Esophagus squamous epithelium (tissue), 5 donors: Measurements from ENCODE around the gene INTS7. TPM values are rescaled to one million over a fixed set of nuclear protein-coding genes. Genes with fewer than 3 reads are reported as not detected.
A peak's percentile ranks its signal among the peaks of the same experiment; 100 is the strongest.

Source experiments
- DNase-seq: peaks from one replicate; lab custom pipeline; 2025; lab: John Stamatoyannopoulos, UW
- H3K27ac ChIP-seq, 4 donors: fragments of 200-600 bp; sonication (generic); one replicate each; pipeline ENCODE4 v1.5.1; 2016 to 2019; ENCODE audit warnings: mild to moderate bottlenecking in 1 of 4
- H3K27me3 ChIP-seq, 4 donors: fragments of 200-600 bp; sonication (generic); 1 replicate in 3 of 4; 2 replicates in 1 of 4; pipeline versions ENCODE4 v1.5.1 to v1.6.0; 2017 to 2021; ENCODE audit warnings: antibody characterized with exemption in 1 of 4
- H3K36me3 ChIP-seq, 3 donors: fragments of 200-600 bp; sonication (generic); one replicate each; pipeline ENCODE4 v1.5.1; 2016 to 2019
- H3K4me1 ChIP-seq, 3 donors: fragments of 200-600 bp; sonication (generic); one replicate each; pipeline ENCODE4 v1.5.1; 2017 to 2019
- H3K4me3 ChIP-seq, 4 donors: fragments of 200-600 bp; sonication (generic); 1 replicate in 3 of 4; 2 replicates in 1 of 4; pipeline ENCODE4 v1.5.1; 2016 to 2019; ENCODE audit warnings: mild to moderate bottlenecking in 2 of 4, moderate library complexity in 1 of 4
- H3K9me3 ChIP-seq, 3 donors: fragments of 200-600 bp; sonication (generic); one replicate each; pipeline ENCODE4 v1.5.1; 2016 to 2019
- POLR2A ChIP-seq, 4 donors: fragments of 450-650 bp; IDR thresholded peaks; one replicate each; pipeline ENCODE4 v1.6.1; 2017; ENCODE audit warnings: antibody characterized with exemption in 4 of 4, mild to moderate bottlenecking in 4 of 4, moderate library complexity in 3 of 4
- WGBS, 2 donors: methylation state at CpG; one replicate each; pipeline ENCODE4 v1.1.5; 2018; 5-methylcytosine and 5-hydroxymethylcytosine counted together
- intact Hi-C: fragments of 100-400 bp; cut with DNase I; formaldehyde crosslinking; loops from one replicate; pipeline ENCODE4 v1.15.0; 2022
- total RNA-seq, 4 donors: library from RNA; depleted of rRNA; stranded (reverse); fragments of >200 nt; gene quantifications; one replicate each; pipeline ENCODE4 v1.1.0, GENCODE V29; 2016
- TF ChIP-seq, protein P1 (sequence below), 6 experiments: fragments of 450-650 bp in 4 of 6; fragments of 200-600 bp in 2 of 6; sonication (generic) in 2 of 6; IDR thresholded peaks; one replicate each; pipeline ENCODE4 v1.5.1; 2016 to 2019; ENCODE audit warnings: antibody characterized with exemption in 6 of 6, mild to moderate bottlenecking in 4 of 6, moderate library complexity in 4 of 6
- donor health status: DM: yes; HTN: yes; CAD: no.

The INTS7 gene
- total RNA-seq, 4 donors from 2014 or later = 13.8 to 20.7 (median 14.4) TPM

DNA sequence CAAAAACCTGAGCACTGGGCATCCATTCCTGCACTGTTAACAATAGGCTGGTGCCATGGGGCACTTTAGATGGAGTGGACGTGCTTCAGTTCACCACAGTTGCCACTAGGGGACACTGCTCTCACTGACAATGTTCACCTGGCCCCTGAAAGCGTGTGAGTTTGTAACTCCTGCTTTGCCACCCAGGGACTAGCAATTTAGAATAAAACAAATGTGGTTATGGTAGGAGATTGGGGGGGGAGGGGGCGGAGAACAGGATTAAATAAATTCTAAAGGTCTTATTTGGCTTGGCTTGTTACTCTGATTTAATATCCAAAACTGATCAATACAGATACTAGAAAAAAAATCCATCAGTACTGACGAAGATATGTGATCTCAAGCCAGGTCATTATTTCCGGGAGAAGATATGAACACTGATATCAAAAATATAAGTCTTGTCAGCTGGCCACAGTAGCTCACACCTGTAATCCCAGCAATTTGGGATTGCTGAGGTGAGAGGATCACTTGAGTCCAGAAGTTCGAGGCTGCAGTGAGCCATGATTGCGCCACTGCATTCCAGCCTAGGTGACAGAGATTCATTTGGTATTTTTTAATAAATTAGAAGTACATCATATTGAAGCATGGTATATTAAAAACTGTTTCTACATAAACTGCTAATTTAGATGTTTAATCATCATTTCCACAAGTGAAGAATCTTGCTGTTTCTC lies 23.2 kb downstream of the INTS7 start:
- TF ChIP-seq POLR2A (IDR thresholded peaks at IDR 0.05) = no peak
- TF ChIP-seq, protein P1, sequence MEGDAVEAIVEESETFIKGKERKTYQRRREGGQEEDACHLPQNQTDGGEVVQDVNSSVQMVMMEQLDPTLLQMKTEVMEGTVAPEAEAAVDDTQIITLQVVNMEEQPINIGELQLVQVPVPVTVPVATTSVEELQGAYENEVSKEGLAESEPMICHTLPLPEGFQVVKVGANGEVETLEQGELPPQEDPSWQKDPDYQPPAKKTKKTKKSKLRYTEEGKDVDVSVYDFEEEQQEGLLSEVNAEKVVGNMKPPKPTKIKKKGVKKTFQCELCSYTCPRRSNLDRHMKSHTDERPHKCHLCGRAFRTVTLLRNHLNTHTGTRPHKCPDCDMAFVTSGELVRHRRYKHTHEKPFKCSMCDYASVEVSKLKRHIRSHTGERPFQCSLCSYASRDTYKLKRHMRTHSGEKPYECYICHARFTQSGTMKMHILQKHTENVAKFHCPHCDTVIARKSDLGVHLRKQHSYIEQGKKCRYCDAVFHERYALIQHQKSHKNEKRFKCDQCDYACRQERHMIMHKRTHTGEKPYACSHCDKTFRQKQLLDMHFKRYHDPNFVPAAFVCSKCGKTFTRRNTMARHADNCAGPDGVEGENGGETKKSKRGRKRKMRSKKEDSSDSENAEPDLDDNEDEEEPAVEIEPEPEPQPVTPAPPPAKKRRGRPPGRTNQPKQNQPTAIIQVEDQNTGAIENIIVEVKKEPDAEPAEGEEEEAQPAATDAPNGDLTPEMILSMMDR (IDR thresholded peaks at IDR 0.05) = peak; percentile 52 to 97 (median 94)
- H3K4me3 ChIP-seq = no peak overlapping the region
- peaks cover 0 to 58% (median 0%) of the 10 kb centered on the region in 3 donors for H3K36me3 ChIP-seq
- no peaks in the 10 kb centered on the region for H3K9me3 ChIP-seq
- WGBS, 2 donors = 48 to 53% methylated on average over 7 of the region's 7 CpGs
- H3K27ac ChIP-seq = no peak overlapping the region
- intact Hi-C loops = no loop called here
- no peaks in the 10 kb centered on the region for H3K4me1 ChIP-seq
- no peaks in the 10 kb centered on the region for H3K27me3 ChIP-seq
- no peak for DNase-seq

DNA sequence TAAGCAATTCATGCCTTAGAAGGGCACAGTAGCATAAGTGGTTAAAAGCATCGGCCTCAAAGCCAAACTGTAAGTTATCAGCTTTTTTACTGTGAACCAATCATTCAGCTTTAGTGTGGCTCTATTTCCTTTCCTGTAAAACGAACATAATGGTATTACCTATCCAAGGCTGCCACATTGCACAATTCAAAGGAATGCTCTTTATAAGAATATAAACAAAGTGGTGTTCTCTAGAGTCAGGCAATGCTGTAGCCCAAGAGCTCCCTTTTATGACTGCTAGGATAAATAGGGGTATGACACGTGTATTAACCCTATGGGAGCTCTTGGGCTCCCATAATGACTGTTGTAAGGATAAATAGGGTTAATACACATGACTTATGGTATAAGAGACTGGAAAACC lies 25.4 kb downstream of the INTS7 start:
- DNase-seq = no peak
- no peak for TF ChIP-seq POLR2A (IDR thresholded peaks at IDR 0.05)
- TF ChIP-seq, protein P1 (IDR thresholded peaks at IDR 0.05) = no peak
- intact Hi-C loops = no loop called here
- 86 to 88% methylated on average over 3 of the region's 3 CpGs for WGBS, 2 donors
- Histone ChIP-seq H3K36me3 (peaks cover 0 to 65% (median 0%) of the 10 kb centered on the region in 3 donors), H3K27me3 (no peaks in the 10 kb centered on the region), H3K4me3 (no peak overlapping the region), H3K27ac (no peak overlapping the region), H3K4me1 (no peaks in the 10 kb centered on the region), H3K9me3 (no peaks in the 10 kb centered on the region)

DNA sequence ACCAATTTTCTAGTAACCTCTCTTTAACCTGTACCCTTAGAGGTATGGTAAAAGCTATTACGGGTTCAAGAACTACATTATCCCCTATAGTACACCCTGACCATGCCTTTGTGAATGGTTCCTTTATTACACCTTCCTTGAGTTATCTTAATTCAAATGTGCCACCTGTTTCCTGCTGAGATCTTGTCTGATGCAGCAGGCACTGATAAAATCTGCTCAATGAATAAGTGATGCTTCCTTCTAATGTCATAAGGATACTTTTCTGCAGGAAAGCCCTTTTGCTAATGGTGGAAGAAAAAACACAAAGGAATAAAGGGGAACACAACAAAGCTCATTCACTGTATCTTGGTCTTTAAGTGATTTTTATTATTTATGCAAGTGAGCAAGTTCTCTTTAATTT lies 25.8 kb downstream of the INTS7 start:
- no peak for DNase-seq
- Histone ChIP-seq H3K27ac (no peak overlapping the region), H3K36me3 (peaks cover 0 to 65% (median 0%) of the 10 kb centered on the region in 3 donors), H3K4me3 (no peak overlapping the region), H3K27me3 (no peaks in the 10 kb centered on the region), H3K4me1 (no peaks in the 10 kb centered on the region), H3K9me3 (no peaks in the 10 kb centered on the region)
- intact Hi-C loops = no loop called here
- TF ChIP-seq, protein P1 (IDR thresholded peaks at IDR 0.05) = no peak
- no peak for TF ChIP-seq POLR2A (IDR thresholded peaks at IDR 0.05)
- 84 to 96% methylated on average over 1 of the region's 1 CpG for WGBS, 2 donors

DNA sequence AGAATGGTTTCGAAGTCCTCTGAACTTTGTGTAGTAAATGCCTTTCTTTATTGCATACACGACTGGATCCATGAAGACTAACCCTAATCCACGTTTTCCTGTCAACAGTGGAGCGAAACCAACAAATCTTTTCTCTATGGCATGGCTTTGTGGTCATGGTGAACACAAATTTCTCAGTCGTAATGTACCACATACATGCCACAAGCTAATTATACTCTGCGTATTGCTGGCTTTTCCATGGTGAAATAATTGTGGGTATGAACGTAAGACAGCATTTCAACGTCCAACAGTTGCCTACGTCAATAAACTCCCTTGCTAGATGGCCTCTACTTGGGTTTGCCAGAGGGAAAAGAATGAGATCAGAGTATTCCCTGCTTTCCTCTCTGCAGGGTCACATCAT lies 27.5 kb downstream of the INTS7 start:
- Histone ChIP-seq H3K27ac (no peak overlapping the region), H3K27me3 (no peaks in the 10 kb centered on the region), H3K9me3 (no peaks in the 10 kb centered on the region), H3K36me3 (peaks cover 0 to 76% (median 0%) of the 10 kb centered on the region in 3 donors), H3K4me1 (no peaks in the 10 kb centered on the region), H3K4me3 (no peak overlapping the region)
- intact Hi-C loops = no loop called here
- TF ChIP-seq, protein P1 (IDR thresholded peaks at IDR 0.05) = no peak
- no peak for TF ChIP-seq POLR2A (IDR thresholded peaks at IDR 0.05)
- WGBS, 2 donors = 86 to 87% methylated on average over 9 of the region's 9 CpGs
- DNase-seq = no peak

DNA sequence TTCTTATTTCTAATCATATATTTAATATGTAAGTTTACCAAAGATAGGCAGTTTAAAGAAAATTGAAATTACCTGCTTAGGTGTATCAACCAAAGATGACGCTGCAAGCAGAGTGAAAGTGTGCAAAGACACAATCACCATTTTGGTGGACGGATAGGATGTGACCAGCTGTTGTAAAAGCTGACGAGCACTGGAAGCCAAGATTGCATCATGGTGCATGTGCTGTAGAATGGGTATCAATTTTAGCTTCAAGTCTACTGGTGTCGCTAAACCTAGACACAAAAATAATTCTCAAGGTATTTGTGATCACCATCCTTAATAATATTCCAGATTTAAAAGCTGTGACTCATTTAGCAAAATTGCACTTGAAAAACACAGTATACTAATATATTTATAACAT lies 28.2 kb downstream of the INTS7 start:
- Histone ChIP-seq H3K9me3 (no peaks in the 10 kb centered on the region), H3K27me3 (no peaks in the 10 kb centered on the region), H3K4me3 (no peak overlapping the region), H3K36me3 (peaks cover 0 to 82% (median 0%) of the 10 kb centered on the region in 3 donors), H3K27ac (no peak overlapping the region), H3K4me1 (no peaks in the 10 kb centered on the region)
- no peak for TF ChIP-seq POLR2A (IDR thresholded peaks at IDR 0.05)
- TF ChIP-seq, protein P1 (IDR thresholded peaks at IDR 0.05) = no peak
- WGBS, 2 donors = 94 to 95% methylated on average over 4 of the region's 4 CpGs
- intact Hi-C loops = no loop called here
- no peak for DNase-seq
